NCI-H510A (cell line): ENCODE results near the gene NT5DC1.
A peak's percentile ranks its signal among the peaks of the same experiment; 100 is the strongest.

Source experiments
- DNase-seq: peaks from one replicate; lab custom pipeline; 2025; lab: John Stamatoyannopoulos, UW

The NT5DC1 gene

GRCh38 chr6:116100419-116101301 lies at the start of gene NT5DC1:
TSS of gene NT5DC1 (plus strand) at chr6:116100853. CDS start at chr6:116100931, 78 bp downstream.
- peak; percentile 64 for DNase-seq

DNA sequence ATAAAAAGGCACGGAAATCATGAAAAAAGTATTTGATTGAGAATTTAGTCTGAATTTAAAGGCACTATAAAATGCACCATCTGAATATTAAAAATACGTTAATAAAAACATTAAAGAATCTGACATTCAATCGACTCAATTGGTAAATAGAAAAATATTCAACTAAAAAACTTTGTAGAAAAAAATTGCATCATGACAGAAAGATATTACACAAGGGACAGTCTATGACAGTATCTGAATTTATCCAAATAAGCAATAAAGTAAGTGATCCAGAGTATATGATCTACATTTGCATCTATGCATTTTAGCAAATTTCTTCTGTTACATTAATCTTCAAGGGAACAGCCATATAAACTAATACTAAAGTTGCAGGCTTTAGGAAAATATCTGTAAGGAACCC lies 49.4 kb upstream of the NT5DC1 start:
- DNase-seq = no peak

GRCh38 chr6:116055513-116055912 lies 45.1 kb upstream of the NT5DC1 start:
- no peak for DNase-seq

DNA sequence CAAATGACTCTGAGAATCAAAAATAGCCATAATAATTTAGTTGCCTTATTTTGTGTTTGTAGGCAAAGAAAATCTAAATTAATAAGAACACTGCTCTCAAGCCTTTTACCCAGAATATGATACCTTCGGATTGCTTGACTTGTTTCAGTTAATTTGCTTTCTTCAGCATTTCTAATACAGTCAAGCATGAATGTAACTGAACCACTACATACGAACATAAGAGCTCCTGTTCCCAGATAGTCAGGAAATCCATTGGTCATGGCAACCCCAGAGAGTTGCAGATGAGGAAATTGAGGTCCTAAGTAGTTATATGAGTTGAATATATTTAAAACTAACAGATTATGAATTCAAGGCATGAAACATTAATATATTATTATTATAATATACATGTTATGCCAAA lies 42.9 kb upstream of the NT5DC1 start:
- DNase-seq = no peak

DNA sequence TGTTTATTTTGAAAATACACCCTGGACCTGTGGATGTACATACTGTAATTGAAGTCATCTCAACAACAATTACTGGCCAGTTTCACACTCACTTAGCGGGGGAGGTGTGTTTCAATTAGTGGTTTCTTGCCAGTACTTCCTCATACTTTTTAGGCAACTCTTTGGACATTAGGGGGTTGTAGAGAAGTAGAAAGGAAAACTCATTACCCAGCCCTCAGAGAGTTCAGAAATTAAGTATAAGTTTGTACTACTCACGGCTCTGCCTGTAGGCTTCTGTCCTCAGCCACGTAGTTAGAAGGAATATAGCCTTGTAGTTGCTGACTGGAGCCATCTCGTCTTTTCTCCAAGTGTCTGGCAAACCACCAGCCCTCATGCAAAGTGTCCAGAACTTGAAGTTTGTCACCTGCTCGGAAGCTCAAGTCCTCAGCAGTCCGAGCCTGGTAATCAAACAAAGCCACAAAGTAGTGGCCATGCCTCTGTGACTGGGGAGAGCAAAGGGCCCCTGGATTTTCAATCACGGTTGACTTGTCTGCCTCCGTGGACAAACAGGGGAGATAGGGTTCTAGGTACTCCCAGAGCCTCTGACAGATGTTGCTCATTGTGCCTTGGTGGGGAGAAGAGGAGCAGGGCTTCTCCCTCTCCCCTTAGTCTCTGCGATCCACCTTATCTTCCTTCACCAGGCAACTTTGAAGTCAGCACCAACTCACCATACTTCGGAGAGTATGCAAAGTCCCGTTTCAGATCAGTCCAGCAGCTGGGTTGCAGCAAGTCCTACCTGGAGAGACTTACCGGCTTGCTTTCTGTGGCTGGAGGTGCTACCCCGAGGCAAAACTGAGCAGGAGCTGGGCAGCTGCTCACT lies 40.7 kb upstream of the NT5DC1 start:
- no peak for DNase-seq

GRCh38 chr6:116060572-116061283 lies 39.9 kb upstream of the NT5DC1 start, which contains the start of gene FRK:
TSS of gene FRK (minus strand) at chr6:116060891. CDS start at chr6:116060311, 580 bp downstream.
- no peak for DNase-seq

GRCh38 chr6:116062496-116062895 lies 38.2 kb upstream of the NT5DC1 start:
- no peak for DNase-seq

GRCh38 chr6:116064666-116065065 lies 36.0 kb upstream of the NT5DC1 start:
- DNase-seq = no peak

DNA sequence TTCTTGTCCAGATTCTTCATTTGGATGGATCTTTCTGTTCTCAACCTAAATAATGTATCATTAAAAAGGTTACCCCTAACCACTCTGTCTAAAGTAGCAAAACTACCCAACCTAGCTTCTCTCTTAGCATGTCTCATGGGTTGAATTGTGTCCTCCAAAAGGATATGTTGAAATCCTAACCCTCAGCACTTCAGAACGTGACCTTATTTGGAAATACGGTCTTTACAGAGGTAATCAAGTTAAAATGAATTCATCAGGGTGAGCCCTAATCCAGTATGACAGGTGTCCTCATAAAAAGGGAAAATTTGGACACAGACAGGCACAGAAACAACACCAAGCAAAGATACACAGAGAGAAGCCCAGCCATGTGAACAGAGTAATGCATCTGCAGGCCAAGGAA lies 33.9 kb upstream of the NT5DC1 start:
- DNase-seq = no peak

DNA sequence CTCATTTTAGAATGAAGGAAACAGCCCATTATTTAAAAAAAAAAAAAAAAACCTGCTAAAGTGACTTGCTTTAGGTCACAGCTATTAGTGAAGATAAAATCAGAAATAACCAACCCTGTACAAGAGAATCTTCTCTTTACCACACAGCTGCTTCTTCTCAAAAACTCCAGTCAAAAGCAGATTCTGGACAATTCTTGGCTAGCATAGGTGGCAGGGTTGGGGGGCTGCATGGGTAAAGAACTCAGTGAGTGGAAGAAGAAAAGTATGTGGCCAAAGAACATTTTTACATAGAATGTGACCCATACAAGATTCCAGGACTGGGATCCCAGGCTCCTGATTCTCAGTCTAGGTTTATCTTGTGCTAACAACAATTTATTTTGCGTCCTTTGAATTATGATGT lies 30.6 kb upstream of the NT5DC1 start:
- no peak for DNase-seq

GRCh38 chr6:116070616-116071389 lies 29.9 kb upstream of the NT5DC1 start:
- DNase-seq = no peak

DNA sequence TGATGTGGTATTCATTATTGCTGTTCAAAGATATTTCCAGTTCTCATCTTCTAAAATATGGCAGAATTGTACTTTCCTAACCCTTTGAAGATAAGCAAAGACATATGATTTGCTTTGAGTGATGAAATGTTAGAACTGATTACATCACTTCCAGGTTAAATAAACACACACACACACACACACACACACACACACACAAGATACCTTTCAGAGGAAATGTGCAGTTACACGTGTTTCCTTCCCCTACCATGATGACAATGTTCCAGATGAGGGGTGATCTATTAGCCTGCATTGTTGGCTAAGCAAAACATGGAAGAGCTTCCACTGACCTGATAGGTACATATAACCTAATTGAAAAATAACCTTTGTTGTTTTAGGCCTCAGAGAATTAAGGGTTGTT lies 28.3 kb upstream of the NT5DC1 start:
- DNase-seq = no peak

- no peak for DNase-seq
These were observed 26.8 kb upstream of the NT5DC1 start for GRCh38 chr6:116073765-116074440.

DNA sequence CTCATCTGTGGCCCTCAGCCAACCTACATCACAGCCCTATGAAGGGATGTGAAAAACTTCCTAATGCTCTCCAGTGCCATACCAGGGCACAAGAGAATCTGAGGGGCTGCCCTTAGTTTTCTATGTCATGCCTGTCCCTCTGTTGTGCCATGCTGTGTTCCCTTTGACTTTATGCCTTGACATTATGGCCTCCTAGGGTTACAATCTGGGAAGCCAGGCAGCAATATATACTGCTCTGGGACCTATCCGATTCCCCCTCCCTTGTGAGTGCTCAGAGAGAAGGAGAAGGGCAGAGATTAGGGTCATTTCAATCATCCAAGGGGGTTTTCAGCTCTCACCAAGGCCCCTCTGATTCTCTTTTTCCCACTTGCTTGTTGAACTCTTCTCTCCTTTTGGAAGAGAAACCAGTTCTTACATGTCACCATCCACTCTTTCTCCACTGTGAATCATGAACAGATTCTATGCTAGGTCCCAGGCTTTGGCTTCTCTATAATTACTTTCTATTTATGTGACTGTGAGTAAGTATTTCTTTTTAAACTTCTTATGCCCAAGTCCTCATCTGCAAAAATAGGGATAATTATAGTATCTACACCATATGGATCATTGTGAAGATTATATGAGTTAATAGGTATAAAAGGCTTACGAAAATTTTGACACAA lies 25.8 kb upstream of the NT5DC1 start:
- DNase-seq = no peak

DNA sequence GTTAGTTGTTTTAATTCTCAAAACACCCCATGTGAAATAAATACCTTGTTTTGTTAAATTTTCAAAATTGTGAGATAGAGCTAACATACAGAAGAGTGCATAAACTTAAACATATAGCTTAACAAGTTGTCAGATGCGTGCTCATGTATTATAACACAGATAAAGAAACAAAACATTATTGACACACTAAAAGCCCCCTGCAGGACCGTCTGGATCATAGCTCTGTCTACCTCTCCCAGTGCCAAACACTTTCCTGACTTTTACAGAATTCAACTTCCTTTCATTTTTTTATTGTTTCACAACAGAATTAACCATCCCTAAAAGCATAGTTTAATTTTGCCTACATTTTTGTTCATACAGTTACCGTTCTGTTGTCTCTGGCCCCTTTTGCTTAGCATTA lies 22.1 kb upstream of the NT5DC1 start:
- no peak for DNase-seq

DNA sequence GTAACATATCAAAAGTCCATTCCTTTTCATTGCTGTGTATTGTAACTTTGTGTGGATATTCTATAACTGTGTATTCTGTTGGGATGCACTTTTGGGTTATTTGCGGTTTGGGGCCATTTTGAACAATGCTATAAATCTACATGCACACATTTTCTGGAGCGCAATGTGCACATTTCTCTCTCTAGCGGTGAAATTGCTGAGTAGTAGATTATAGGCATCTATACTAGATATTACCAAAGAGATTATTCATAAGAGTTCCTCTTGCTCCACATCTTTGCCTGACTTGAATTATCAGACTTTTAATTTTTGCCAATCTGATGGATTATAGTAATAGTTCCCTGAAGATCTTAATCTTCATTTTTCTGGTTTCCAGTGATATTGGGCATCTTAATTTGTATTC lies 21.7 kb upstream of the NT5DC1 start:
- DNase-seq = no peak

DNA sequence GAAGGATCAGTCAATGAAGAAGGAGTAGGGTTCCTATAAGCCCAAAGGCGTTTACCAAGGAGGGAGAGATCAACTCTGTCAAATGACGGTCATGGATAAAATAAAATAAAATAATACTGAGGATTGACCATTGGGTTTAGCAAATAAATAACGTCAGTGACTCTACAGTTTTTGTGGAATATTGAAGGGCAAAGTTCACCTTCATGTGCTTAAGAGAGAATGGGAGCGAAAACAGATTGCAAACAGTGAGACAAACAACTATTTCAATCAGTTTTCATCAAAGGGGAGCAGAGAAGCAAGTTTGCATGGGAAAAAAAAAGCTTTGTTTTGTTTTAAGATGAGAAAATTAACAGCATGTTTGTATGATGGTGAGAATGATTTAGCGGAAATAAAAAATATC lies 17.6 kb upstream of the NT5DC1 start:
- DNase-seq = no peak

DNA sequence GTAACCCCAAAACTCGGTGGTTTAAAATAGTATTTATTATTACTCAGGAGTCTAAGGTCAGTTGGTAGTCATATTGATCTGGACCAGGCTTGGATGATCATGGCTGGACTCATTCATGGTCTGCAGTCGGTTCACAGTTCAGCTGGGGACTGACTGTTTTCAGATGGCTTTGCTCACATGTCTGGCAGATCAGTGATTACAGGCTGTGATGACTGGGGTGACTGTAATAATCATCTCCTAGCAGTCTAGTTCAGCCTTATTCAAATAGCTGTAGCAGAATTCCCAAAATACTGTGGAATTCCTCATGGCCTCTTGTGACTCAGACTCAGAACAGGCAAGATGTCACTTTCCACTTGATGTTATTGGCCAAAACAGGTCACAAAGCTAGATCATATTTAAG lies 16.4 kb upstream of the NT5DC1 start:
- no peak for DNase-seq

GRCh38 chr6:116087437-116088027 lies 13.1 kb upstream of the NT5DC1 start:
- DNase-seq = no peak

DNA sequence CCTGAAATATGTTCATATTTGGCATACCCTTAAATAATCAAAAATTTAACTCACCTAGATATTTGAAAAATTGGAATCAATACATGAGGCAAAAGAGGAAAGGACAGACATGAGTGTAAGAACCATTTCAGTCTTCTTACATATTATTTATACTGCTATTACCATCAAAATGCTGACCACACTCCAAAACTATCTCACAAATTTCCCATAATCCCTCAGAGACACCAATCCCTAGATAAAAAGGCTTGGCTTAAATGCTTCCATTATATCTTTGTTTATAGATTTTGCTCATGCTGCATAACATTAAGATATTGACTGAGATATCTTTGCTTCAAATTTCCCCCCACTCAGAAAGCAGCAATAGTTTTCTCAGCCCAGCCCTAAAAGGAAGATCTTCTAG lies 11.7 kb upstream of the NT5DC1 start:
- DNase-seq = no peak
